HepG2 (cell line): ENCODE results near the gene STEAP1. TPM values are rescaled to one million over a fixed set of nuclear protein-coding genes. Genes with fewer than 3 reads are reported as not detected.
"Not testable (repeated sequence)": the region's sequence is repeated elsewhere in the genome, so short reads cannot be mapped to it uniquely, and the experiment has no call there.

Experiments
- ATAC-seq: fragments of 200-7000 bp; cut with Tn5 transposase; 3 replicates; pipeline ENCODE4 v1.9.1; 2020; ENCODE audit warnings: mild to moderate bottlenecking, moderate library complexity
- BruUV-seq: library from RNA; stranded (reverse); fragments of 400-500 nt; replicated peaks from 2 replicates; lab custom pipeline; 2021; lab: Mats Ljungman, UMichigan
- CTCF ChIA-PET: fragments of 300-600 bp; formaldehyde crosslinking; extraction: SDS; loops from one replicate; lab custom pipeline; 2021; ENCODE audit warnings: low total read pairs, inconsistent platforms, low intra/inter-chr PET ratio; lab: Yijun Ruan, JAX
- POLR2A ChIA-PET: fragments of 350-600 bp; sonication (Branson Sonifier 250); formaldehyde crosslinking; loops from one replicate; lab custom pipeline; 2020; ENCODE audit warnings: antibody characterized with exemption, inconsistent platforms; lab: Yijun Ruan, JAX
- DNase-seq: peaks from one replicate; pipeline ENCODE4 v3.0.0-alpha.2; 2015; ENCODE audit warnings: low spot score
- FAIRE-seq: peaks from 3 replicates; lab custom pipeline; 2011; peaks lifted over from hg19 to GRCh38; lab: Jason Lieb, UNC
- H2AFZ ChIP-seq: one replicate; pipeline ENCODE4 v1.6.1; 2011; ENCODE audit warnings: low read length, inconsistent platforms
- H3K27ac ChIP-seq: fragments of 300-600 bp; 3 replicates; pipeline ENCODE4 v1.8.0; 2011; ENCODE audit warnings: mixed run types, mild to moderate bottlenecking, mixed read lengths, low read length, inconsistent platforms; ENCODE audit not compliant: insufficient read depth; ENCODE audit errors: extremely low read length
- H3K27me3 ChIP-seq, 2 experiments: fragments of 200-600 bp in 1 of 2; 2 replicates in 1 of 2; 3 replicates in 1 of 2; pipeline versions ENCODE4 v1.6.0 to v1.8.0; 2011; ENCODE audit warnings: low read length in 2 of 2, mild to moderate bottlenecking in 2 of 2, moderate library complexity in 2 of 2, inconsistent platforms in 1 of 2; ENCODE audit not compliant: insufficient read depth in 2 of 2, control insufficient read depth in 1 of 2
- H3K36me3 ChIP-seq, 2 experiments: fragments of 200-600 bp in 1 of 2; replicated peaks in 1 of 2; 2 replicates in 1 of 2; 3 replicates in 1 of 2; pipeline versions ENCODE4 v1.5.1 to v1.8.0; 2011; ENCODE audit warnings: low read length in 2 of 2, inconsistent platforms in 1 of 2; ENCODE audit not compliant: insufficient read depth in 2 of 2, control insufficient read depth in 1 of 2
- H3K4me1 ChIP-seq: 2 replicates; pipeline ENCODE4 v1.5.1; 2012; ENCODE audit warnings: low read length, inconsistent platforms; ENCODE audit not compliant: insufficient read depth
- H3K4me2 ChIP-seq: 2 replicates; pipeline ENCODE4 v1.6.0; 2011; ENCODE audit warnings: low read depth, low read length, inconsistent platforms
- H3K4me3 ChIP-seq, 3 experiments: fragments of 200-600 bp in 1 of 3; sonication (generic), shearing (Covaris generic) in 1 of 3; replicated peaks in 1 of 3; 2 replicates each; pipeline ENCODE4 v1.5.1; 2011 to 2016; ENCODE audit warnings: low read length in 3 of 3, inconsistent platforms in 2 of 3, low read depth in 2 of 3, mild to moderate bottlenecking in 2 of 3, control low read depth in 1 of 3, mixed read lengths in 1 of 3; ENCODE audit not compliant: insufficient read depth in 1 of 3
- H3K79me2 ChIP-seq: one replicate; pipeline ENCODE4 v1.6.1; 2011; ENCODE audit warnings: low read length, inconsistent platforms; ENCODE audit not compliant: insufficient read depth
- H3K9ac ChIP-seq: 2 replicates; pipeline ENCODE4 v1.6.0; 2011; ENCODE audit warnings: mild to moderate bottlenecking, low read depth, low read length, inconsistent platforms; ENCODE audit not compliant: insufficient read depth
- H3K9me3 ChIP-seq: 2 replicates; pipeline ENCODE4 v1.5.1; 2012; ENCODE audit warnings: mild to moderate bottlenecking, low read length
- H4K20me1 ChIP-seq: 2 replicates; pipeline ENCODE4 v1.6.0; 2011; ENCODE audit warnings: inconsistent platforms, mild to moderate bottlenecking, low read length, moderate library complexity; ENCODE audit not compliant: insufficient read depth
- ATF7-NPFF ChIP-seq: sonication (generic); formaldehyde crosslinking; IDR thresholded peaks from 2 replicates; pipeline ENCODE4 v1.8.1; 2023; ENCODE audit warnings: mild to moderate bottlenecking, low read depth, missing genetic modification reagents, moderate library complexity
- BRF2 ChIP-seq: sonication (generic); formaldehyde crosslinking; IDR thresholded peaks from 2 replicates; pipeline ENCODE4 v1.8.1; 2022; ENCODE audit warnings: mild to moderate bottlenecking, missing genetic modification reagents
- HOXA7 ChIP-seq: sonication (generic); formaldehyde crosslinking; IDR thresholded peaks from 2 replicates; pipeline ENCODE4 v1.8.1; 2022; ENCODE audit warnings: mild to moderate bottlenecking, missing genetic modification reagents, moderate library complexity
- MTF1 ChIP-seq: sonication (generic); formaldehyde crosslinking; IDR thresholded peaks from 2 replicates; pipeline ENCODE4 v1.5.0; 2020; ENCODE audit warnings: missing genetic modification reagents
- RBM22 ChIP-seq: fragments of 200-400 bp; formaldehyde crosslinking; optimal IDR thresholded peaks from 2 replicates; pipeline ENCODE3; 2017; ENCODE audit warnings: mild to moderate bottlenecking, low read length, moderate library complexity
- STAG1 ChIP-seq: sonication (generic); formaldehyde crosslinking; IDR thresholded peaks from 2 replicates; pipeline ENCODE4 v1.4.0; 2020; ENCODE audit warnings: missing genetic modification reagents
- TOPORS ChIP-seq: sonication (generic); formaldehyde crosslinking; IDR thresholded peaks from 2 replicates; pipeline ENCODE4 v1.8.0; 2023; ENCODE audit warnings: mild to moderate bottlenecking, missing genetic modification reagents
- ZHX1 ChIP-seq: sonication (generic); formaldehyde crosslinking; IDR thresholded peaks from 2 replicates; pipeline ENCODE4 v1.8.1; 2022; ENCODE audit warnings: low read depth, mild to moderate bottlenecking, missing genetic modification reagents
- ZNF7 ChIP-seq: IDR thresholded peaks from 2 replicates; pipeline ENCODE4 v1.6.1; 2016; ENCODE audit warnings: missing biosample characterization, missing genetic modification reagents
- ZNF75D ChIP-seq: sonication (generic); formaldehyde crosslinking; IDR thresholded peaks from 2 replicates; pipeline ENCODE4 v1.8.1; 2023; ENCODE audit warnings: missing genetic modification reagents, mild to moderate bottlenecking, borderline replicate concordance
- WGBS: methylation state at CpG from one replicate; pipeline ENCODE4 v1.1.6; 2017; ENCODE audit warnings: low lambda C conversion rate; 5-methylcytosine and 5-hydroxymethylcytosine counted together
- in situ Hi-C: cut with HindIII; loops from 2 replicates; pipeline ENCODE4 v1.10.0; 2017; ENCODE audit warnings: low pct_unique_long_range_greater_than_20kb; ENCODE audit not compliant: extremely low pct_ligation_motif_present
- intact Hi-C: fragments of 100-400 bp; cut with micrococcal nuclease; formaldehyde crosslinking; loops from one replicate; pipeline ENCODE4 v1.10.0; 2022; ENCODE audit not compliant: unreplicated experiment
- polyA plus RNA-seq, 8 experiments: library from polyadenylated mRNA; depleted of rRNA in 3 of 8; stranded (reverse) in 7 of 8; unstranded in 1 of 8; fragments of >200 nt; fragmentation: Illumina TruSeq in 4 of 8; extraction: Trizol in 4 of 8; gene quantifications; 2 replicates each; pipeline versions ENCODE4 v1.2.1 to v1.2.3, GENCODE V29; 2011 to 2016; ENCODE audit warnings: low read depth in 4 of 8, missing spikeins in 1 of 8, mixed read lengths in 1 of 8; ENCODE audit not compliant: insufficient read depth in 1 of 8
- total RNA-seq, 5 experiments: library from RNA; depleted of rRNA; stranded (reverse); fragments of >200 nt; fragmentation: Illumina TruSeq; extraction: Trizol; gene quantifications; 2 replicates each; pipeline ENCODE4 v1.2.3, GENCODE V29; 2016; ENCODE audit warnings: low read depth in 1 of 5

STEAP1 gene
- total and polyA plus RNA-seq, 2 of the 13 experiments (the other 11 are each of a cell fraction or from before 2014, with no cell fraction given): 23.2 to 24.2 TPM

- H3K9me3 ChIP-seq, DNase-seq, FAIRE-seq, POLR2A ChIA-PET, H3K9ac ChIP-seq, H3K4me3 ChIP-seq, ATAC-seq, H3K36me3 ChIP-seq, H4K20me1 ChIP-seq, H3K4me2 ChIP-seq, H2AFZ ChIP-seq, intact Hi-C loops, BruUV-seq, CTCF ChIA-PET, H3K27ac ChIP-seq, H3K79me2 ChIP-seq, H3K27me3 ChIP-seq: not testable (repeated sequence)
- WGBS: 84% methylated on average over 4 of the region's 4 CpGs
- in situ Hi-C loops: loop anchor here (10.0 kb wide), 2 partner anchors 107 to 257 kb away; no protein-coding TSS in a partner anchor
- H3K4me1 ChIP-seq: peaks cover 16% of the 10 kb centered on the region
Measured at GRCh38 chr7:90157761-90158350, 3.6 kb downstream of the STEAP1 start.

- no peak for FAIRE-seq
- WGBS: 93% methylated on average over 5 of the region's 5 CpGs
- Histone ChIP-seq H3K4me3 (no peak overlapping the region), H3K4me1 (no peaks in the 10 kb centered on the region), H3K27ac (no peak overlapping the region), H3K9me3 (no peaks in the 10 kb centered on the region), H3K79me2 (no peaks in the 10 kb centered on the region), H3K9ac (no peak overlapping the region), H2AFZ (no peak overlapping the region), H3K27me3 (no peaks in the 10 kb centered on the region), H3K36me3 (0 out of 5 replicates have a peak, but pooled peaks cover 0 to 4% of the 10 kb centered on the region in 2 experiments), H3K4me2 (no peak overlapping the region), H4K20me1 (no peaks in the 10 kb centered on the region)
- ATAC-seq: no peak
- DNase-seq: no peak
- in situ Hi-C loops: no loop called here
- TF ChIP-seq ZHX1 (no peak), MTF1 (CRISPR knock-in tag) (no peak), ZNF7 (CRISPR knock-in tag) (no peak), STAG1 (CRISPR knock-in tag) (no peak), ATF7-NPFF (CRISPR knock-in tag) (no peak), BRF2 (CRISPR knock-in tag) (no peak), ZNF75D (CRISPR knock-in tag) (no peak), HOXA7 (CRISPR knock-in tag) (no peak), TOPORS (CRISPR knock-in tag) (no peak), RBM22 (no peak)
- intact Hi-C loops: no loop called here
- ChIA-PET CTCF (no interaction called here), POLR2A (no interaction called here)
- BruUV-seq: no TSS peak
Measured at GRCh38 chr7:90163534-90163933, 9.3 kb downstream of the STEAP1 start.
